NCI-H510A (cell line): ENCODE data around the gene SF3B2.
"Not testable (repeated sequence)": the region's sequence is repeated elsewhere in the genome, so short reads cannot be mapped to it uniquely, and the experiment has no call there.

Experiments used
- DNase-seq: peaks from one replicate; lab custom pipeline; 2025; lab: John Stamatoyannopoulos, UW

Gene SF3B2

DNA sequence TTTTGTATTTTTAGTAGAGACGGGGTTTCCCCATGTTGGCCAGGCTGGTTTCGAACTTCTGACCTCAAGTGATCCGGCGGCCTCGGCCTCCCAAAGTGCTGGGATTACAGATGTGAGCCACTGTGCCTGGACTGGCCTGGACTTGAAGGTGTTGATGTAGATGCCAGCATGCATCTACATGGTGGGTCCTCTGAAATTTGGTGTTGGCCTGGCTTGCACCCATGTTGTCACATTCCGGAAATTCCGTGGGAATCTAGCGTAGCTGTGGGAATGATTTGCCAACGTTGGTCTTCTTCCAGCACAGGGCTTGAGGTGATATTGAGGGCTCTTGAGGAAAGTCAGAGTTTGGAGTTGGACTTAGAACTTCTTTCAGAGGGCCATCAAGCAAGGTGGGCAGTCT is 24.4 kb downstream of the SF3B2 start:
- no peak for DNase-seq

DNA sequence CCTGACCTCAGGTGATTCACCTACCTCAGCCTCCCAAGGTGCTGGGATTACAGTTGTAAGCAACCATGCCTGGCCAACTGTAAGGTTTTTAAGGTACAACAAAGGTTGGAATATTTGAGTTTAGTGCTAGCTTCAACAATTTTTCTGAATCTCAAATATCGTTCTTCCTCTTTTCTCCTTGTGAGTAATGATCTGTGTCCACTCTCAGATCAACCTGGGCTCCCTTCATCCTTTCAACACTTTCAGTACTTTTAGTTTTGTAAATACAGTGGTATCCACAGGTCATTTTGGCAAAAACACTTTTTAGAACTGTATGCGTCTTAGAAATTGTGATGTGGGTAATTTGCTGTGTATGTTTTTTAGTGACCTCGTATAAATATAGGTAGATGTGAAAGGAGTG is 25.8 kb downstream of the SF3B2 start:
- no peak for DNase-seq

DNA sequence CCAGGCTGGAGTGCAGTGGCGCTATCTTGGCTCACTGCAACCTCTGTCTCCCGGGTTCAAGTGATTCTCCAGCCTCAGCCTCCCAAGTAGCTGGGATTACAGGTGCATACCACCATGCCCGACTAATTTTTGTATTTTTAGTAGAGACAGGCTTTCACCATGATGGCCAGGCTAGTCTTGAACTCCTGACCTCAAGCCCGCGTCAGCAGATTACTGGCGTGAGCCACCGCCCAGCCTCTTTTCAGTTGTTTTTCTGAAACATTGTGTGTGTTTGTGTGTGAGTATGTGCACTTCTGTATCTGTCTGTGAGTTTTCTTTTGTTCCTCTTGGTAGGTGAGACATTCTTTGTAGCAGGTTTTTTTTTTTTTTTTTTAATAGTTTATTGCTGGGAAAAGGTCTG is 26.8 kb downstream of the SF3B2 start:
- DNase-seq = not testable (repeated sequence)

DNA sequence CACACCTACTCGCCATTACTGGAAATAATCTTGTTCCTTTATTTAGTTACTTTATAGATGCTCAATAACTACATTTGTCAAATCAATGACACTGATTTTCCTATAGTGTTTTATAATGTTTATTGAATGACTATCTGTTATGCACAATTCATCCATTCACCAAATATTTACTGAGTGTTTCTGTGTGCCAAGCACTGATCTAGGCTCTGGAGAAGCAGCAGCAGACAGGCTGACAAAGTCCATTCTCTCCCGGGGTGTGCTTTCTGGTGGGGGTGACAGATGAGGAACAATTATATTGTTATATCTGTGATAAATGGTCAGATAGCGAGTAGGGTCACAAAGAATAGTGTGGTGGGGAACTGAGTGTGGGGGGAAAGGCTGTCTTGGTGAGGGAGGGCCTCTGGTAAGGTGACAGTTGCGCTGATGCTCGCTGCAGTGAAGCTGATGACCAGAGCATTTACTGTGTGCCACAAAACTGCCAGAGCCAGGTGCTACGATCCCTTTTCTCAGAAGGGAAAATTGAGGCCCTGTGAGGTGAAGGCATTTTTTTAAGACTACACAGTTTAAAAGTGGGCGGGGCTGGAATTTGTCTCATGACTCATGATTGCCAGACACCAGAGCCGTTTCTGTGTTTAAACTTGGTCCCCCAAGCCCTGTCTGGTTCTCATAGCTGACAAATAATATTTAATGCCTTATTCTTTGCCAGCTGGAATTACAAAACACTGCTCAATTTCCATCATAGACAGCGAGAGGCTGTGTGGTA is 28.1 kb downstream of the SF3B2 start:
- DNase-seq = no peak

DNA sequence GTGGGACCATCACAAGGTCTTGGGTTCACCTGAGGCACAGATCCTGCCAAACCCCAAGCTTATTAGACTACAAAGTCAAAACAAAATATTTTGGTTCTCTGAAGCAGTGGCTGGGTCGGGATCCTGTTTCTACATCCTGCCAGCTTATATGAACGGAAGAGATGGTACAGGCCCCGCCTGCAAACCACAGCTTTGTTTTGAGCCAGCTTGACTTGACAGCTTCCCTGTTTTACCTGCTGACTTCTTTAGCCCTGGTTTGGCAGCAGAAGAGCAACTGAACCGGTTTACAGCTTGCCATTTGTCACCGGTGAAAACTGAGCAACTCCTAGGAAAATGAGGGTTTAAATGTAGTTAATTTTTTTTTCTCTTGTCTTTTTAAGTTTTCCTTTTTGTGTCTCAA is 29.3 kb downstream of the SF3B2 start:
- peak; percentile 51 for DNase-seq

DNA sequence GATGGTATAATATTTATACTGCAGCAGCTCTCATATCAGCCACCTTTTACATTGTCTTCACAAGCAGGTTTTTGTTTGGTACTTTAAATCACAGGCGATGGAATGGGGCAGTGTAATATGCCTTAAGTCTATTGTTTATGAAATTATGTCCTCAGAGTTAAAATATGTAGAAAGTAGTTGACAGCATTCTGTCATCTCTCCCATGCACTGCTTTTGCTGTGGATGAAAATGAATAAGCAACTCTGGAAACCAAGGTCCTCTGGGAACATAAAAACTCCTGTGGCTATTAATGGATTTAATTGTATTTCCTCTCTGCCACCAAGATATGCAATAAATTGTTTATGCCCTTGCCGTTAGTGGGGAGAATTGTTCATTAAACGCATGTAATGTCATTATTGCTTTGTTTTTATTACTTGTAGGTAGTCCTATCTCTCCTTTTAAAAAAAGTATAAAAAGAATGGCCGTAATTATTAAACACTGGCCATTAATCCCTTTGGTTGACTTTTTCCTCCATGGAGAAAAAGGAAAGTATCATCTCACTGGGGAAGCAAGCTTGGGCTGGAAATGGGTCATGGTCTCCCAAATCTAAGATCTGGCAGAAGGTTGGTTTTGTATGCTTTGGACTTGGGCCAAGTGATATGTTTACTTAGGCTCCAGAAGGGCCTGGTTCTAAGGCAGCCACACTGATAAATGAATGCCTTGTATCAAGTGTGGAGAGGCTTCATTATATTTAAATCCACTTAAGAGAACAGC is 31.0 kb downstream of the SF3B2 start:
- DNase-seq = peak; percentile 63

DNA sequence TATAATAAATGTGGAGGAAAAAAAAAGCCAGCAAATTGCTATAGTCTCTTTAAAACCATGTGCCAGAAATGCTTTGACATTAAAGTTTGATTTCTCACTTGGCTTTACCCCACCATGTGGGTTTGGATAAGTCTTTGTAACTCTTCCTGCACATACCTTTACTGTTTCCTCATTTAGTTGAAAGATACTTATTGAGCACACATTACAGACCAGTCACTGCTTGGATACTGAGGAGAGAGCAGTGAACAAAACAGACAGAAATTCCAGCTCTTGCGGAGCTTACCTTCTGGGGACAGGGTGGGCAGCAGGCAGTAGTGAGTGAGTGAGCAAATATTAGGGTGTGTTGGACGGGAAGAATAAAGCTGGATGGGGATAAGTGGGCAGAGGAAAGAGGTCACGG is 31.6 kb downstream of the SF3B2 start:
- no peak for DNase-seq

DNA sequence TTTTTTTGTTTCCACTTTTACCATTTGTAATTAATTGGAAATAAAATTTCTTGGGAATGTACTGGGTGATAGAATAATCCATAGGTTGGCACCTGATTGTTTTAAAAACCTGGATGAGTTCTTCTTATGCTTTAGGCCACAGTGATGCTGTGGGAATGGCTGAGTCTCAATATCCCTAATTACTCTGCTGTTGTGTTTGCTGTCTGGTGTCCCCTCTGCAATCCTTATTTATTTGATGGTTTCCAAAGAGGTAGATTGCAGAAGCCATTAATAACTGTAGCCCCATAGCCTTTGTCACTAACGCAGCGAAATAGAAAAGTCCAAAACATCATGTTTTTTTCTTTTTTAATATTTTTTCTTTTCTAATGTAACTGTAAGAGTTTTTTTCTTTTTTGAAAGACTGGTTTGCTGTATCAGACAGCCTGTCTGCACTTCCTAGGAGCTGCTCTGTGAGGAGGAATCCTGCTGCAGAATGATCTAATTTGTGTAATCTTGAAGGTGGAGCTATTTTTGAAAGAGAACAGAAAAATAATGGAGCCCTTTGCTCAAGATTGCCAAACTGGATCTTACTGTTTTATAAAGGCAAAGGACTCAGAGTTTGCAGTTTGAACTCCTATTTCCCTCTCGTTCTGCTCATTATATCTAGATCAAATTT is 32.8 kb downstream of the SF3B2 start:
- no peak for DNase-seq

DNA sequence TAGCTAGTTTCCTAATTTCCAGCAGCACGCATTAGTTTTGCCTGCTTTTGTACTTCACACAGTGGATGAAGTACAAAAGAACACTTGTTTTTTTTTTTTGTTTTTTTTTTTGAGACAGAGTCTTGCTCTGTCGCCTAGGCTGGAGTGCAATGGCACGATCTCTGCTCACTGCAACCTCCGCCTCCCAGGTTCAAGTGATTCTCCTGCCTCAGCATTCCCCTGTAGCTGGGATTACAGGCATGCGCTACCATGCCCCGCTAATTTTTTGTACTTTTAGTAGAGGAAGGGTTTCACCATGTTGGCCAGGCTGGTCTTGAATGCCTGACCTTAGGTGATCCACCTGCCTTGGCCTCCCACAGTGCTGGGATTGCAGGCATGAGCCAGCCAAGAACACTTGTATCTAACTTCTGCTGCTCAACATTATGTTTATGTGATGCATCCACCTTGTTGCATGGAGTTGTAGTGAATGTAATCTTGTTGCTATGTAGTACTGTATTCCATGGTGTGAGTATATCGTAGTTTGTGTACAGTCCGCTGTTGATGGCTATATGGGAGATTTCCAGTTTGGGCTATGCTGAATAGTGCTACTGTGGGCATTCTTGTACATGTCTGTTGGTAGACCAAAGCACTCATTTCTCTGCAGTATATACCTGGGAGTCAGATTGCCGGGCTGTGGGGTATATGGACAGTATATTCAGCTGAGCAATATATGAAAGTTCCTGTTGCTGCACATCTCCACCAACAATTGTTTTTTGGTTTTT is 35.2 kb downstream of the SF3B2 start:
- DNase-seq = no peak

DNA sequence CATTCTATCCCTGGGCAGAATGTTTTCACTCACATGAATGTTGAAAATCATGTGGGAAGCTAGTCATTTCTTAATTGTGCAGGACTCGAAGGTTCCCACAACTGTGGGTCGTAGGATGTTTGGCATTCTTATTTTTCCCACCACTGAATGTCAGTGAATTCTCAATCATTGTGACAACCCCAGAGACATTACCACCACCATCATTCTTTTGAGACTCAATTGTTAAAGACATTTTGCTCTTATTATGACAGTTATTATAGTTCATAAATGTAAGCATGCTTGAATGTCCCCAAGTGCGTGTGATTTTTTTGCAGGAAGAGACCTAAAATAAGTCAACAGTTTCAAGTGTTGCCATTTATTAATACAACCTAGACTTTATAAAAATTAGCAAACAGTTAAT is 36.9 kb downstream of the SF3B2 start:
- no peak for DNase-seq

DNA sequence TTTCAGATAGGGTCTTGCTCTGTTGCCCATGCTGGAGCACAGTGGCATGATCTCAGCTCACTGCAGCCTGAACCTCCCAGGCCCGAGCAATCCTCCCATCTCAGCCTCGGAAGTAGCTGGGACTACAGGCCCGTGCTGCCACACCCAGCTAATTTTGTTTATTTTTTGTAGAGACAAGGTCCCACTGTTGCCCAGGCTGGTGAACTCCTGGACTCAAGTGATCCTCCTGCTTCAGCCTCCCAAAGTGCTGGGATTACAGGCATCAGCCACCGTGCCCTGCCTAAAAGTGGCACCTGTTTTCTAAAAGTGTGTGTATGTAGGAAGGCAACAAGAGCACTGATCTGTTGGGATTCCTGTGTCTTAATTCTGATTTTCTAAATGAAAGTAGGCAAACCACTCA is 38.1 kb downstream of the SF3B2 start:
- no peak for DNase-seq

DNA sequence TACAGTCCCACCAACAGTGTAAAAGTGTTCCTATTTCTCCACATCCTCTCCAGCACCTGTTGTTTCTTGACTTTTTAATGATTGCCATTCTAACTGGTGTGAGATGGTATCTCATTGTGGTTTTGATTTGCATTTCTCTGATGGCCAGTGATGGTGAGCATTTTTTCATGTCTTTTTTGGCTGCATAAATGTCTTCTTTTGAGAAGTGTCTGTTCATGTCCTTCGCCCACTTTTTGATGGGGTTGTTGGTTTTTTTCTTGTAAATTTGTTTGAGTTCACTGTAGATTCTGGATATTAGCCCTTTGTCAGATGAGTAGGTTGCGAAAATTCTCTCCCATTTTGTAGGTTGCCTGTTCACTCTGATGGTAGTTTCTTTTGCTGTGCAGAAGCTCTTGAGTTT is 40.0 kb downstream of the SF3B2 start:
- not testable (repeated sequence) for DNase-seq

DNA sequence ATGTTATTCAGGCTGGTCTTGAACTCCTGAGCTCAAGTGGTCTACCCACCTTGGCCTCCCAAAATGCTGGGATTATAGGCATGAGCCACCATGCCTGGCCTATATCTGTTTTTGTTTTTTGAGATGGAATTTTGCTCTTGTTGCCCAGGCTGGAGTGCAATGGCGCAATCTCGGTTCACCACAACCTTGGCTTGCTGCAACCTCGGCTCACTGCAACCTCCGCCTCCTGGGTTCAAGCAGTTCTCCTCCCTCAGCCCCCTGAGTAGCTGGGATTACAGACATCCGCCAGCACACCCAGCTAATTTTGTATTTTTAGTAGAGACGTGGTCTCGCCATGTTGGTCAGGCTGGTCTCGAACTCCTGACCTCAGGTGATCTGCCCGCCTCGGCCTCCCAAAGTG is 47.6 kb downstream of the SF3B2 start:
- not testable (repeated sequence) for DNase-seq

DNA sequence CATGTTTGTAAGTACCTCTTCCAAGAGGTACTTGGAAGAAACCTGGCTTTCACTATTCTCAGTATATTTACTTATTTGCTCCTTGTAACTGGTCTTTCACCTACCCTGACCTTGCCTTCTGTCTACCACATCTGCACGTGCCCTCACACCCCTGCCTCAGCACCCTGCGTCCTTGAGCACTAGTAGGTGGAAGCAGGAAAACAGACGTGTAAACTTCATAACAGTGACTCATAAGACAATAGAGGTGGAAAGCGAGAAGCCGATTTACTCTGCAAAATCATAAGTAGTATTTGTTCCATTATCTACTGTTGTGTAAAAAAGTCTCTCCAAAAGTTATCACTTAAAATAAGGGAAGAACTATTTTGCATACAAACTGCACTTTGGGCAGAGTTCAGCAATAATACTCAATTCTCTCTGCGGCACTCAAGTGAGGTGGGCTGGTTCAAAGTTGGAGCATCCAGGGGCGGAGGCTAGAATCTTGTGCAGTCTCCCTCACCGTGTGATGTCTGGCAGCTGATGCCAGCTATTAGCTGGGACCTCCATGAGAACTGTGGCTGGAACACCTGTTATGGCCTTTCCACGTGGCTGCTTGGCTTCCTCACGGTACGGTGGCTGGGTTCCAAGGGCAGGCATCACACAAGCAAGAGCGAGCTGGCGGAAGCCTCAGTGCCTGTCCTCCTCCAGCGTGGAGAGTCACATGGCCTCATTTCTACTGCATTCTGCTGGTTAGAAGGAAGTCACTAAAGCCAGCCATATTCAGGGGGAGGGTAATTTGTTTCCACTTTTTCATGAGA is 48.3 kb downstream of the SF3B2 start:
- DNase-seq = peak; percentile 55

DNA sequence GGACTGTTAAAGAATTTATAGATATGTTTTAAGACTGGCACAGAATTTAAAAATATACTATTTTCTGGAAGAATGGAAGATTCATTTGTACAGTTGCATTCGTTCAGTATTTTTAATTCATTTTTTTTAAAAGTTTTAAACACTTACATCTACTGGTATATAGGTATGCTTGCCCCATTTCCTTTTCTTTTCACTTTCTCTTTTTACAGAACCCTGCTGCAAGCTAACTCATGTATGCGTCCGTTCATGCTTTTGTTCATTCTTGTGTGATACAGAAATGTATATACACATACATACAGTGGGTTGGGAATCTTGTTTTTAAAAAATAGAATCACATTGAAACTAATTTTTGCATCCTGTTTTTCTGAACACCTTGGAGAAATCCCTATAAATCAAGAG is 48.9 kb downstream of the SF3B2 start:
- DNase-seq = no peak

DNA sequence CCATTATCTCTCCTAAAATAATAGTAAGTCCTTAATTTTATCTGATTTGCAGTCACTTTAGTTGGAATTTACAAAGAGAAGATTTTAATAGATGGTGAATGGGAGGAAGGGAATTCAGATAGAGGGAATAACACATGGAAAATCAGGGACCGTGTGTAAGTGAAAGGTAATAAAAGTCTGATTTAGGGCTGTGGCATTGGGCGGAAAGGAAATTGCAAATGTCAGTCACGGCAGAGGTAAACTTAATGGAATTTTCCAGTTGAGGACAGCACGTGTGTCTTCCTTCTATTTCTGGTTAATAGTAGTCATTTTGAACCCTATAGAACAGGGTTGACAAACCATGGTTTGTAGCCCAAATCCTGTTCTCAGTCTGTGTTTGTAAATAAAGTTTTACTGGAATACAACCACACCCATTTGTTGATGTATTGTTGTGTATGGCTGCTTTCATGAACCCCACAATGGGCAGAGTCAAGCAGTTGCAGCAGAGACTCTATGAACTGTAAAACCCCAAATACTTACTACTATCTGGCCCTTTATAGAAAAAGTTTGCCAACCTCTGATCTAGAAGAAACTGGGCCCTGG is 52.0 kb downstream of the SF3B2 start:
- DNase-seq = no peak

DNA sequence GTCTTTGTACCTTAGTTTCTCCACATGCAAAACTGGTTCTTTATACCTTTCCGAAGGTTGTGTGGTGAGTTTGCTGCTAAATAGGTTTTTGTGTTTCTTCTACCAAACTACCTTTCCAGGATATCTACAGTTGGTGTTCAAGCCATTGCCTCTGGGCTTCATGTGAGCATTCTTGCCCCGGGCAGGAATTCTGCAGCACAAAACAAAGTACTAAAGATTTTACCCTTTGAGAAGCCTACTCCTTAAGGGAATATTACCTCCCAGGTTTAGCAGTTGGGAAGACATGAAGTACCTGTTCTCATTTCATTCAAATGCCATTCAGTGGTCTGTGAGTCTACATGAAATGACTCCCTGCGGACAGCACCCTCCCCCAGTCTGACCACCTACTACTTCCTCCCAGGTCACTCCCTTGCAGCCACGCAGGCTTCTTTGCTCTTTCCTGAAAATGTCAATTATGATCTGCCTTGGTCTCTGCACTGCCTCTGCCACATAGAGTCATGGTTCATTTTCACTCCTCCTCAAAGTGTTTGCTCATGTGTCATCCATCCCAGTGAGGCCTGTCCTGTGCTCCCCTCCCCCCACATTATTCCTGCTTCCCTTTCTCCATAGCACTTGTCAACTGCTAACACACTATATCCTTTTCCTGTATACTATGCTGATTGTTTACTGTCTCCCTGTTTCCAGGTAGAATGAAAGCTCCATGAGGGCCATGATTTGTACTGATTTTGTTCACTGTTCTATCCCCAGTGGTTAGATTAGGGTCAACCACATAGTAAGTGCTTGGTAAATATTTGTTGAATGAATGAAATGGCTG is 54.8 kb downstream of the SF3B2 start:
- DNase-seq = no peak

DNA sequence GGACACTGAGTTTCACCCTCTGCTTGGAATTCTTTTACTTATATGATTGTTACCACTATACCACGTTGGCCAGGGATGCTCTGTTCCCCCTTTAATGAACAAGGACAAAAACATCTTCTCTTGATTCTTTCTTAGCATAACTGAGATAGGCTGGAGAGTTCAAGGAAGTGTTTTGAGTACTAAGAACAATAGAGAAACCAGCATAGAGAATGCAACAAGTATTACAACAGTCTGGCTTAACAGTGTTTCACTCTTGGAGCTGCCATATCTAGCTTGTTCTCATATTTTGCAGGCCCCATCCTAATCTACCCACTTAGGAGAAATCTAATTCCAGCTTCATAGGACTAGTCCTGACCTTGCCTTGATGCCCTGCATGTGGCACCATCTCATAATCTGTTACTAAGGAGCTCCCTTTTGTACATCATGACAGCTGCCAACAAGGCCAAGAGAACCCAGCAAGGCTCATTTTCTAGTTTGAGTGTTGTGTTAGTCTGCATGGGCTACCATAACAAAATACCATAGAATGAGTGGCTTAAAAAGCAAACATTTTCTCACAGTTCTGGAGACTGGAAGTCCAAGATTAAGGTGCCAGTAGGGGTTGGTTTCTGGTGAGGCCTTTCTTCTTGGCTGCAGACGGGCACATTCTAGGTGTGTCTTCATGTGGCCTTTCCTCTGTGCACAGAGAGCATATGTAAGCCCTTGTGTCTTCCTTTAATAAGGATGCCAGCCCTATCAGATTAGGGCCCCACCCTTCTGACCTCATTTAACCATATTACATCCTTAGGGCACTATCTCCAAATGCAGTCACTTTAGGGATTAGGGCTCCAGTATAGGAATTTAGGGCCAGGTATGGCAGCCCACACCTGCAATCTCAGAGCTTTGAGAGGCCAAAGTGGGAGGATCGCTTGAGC is 55.7 kb downstream of the SF3B2 start:
- DNase-seq = no peak

DNA sequence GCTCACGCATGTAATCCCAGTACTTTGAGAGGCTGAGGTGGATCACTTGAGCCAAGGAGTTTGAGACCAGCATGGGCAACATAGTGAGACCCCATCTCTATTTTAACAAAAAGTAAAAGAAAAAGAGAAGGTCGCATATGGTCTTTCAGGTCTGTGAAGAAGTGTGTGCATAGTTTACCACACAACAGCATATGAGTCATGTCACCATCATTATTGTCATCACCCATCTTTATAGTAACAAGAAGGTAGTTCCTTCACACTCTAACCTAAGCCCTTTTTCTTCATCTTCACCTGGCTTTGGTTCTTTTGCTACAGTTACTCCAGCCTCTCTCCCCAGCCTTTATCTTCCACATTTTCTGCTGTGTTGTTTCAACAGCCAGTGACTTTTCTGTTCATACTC is 57.1 kb downstream of the SF3B2 start:
- no peak for DNase-seq
